Dermis microvascular lymphatic vessel endothelial cell (primary cell): ENCODE data around the gene F2RL3. TPM values are rescaled to one million over a fixed set of nuclear protein-coding genes. Genes with fewer than 3 reads are reported as not detected.
A peak's percentile ranks its signal among the peaks of the same experiment; 100 is the strongest.

Experiments used
- DNase-seq, 2 donors: peaks; one replicate each; pipeline versions ENCODE4 v3.0.0 to v3.0.0-alpha.2; 2010; ENCODE audit warnings: low read depth in 2 of 2
- total RNA-seq: library from RNA; depleted of rRNA; stranded (reverse); fragments of >200 nt; gene quantifications from 2 replicates; pipeline ENCODE4 v1.2.1, GENCODE V29; 2014

F2RL3 gene
- total RNA-seq = 2.6 and 13.9 TPM in 2 replicates

DNA sequence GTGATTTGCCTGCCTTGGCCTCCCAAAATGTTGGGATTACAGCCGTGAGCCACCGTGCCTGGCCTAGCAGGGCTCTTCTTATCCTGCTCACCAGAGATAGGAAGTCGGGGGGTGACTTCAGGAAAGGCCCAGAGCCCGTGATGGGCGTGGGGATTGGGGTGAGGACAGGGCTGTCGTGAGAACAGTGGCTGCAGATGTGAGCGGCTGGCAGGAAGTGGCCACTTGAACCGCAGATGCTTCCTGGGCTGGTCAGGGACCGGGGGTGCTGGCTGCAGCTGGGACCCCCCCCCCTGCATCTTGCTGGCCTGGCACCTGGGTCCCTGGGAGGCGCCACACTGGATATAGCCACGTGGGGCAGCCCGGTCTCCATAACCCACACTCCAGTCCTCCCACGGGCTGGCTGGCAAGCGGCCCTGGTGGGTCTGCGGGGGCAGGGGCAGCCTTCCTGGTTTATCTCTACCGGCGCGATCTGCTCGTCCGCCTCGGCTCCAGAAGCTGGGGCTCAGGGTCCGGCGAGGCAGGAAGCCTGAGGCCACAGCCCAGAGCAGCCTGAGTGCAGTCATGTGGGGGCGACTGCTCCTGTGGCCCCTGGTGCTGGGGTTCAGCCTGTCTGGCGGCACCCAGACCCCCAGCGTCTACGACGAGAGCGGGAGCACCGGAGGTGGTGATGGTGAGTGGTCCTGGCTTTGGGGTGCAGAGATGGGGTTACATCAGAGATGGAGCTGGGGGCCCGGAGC, at the start of gene F2RL3:
TSS of gene F2RL3 (plus strand) at position 371 of the 737 bp plus-strand sequence. CDS start at position 562, 191 bp downstream.
- peak; percentile 85 for DNase-seq

DNA sequence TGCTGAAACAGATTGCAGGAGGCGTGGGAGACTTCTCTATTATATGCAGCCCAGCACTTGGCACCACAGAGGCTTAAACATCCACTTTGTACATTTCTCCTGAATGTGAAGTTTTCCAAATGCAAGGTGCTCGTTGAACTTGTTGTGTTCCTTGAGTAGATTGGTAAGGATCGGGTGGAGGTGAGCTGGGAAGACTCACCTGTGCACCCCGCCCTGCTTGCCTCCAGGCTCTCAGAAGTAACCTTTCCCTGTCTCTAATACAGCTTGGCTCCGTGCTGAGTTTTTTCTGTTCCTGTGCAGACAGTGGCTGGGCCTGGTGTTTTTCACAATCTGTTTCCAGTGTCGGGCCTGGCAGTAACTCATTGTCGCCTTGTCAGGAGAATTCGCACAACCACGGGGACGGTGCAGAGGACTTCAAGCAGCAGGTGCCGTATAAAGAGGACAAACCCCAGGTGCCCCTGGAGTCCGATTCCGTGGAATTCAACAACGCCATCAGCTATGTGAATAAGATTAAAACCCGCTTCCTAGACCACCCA, 47.3 kb upstream of the F2RL3 start:
- DNase-seq = no peak

DNA sequence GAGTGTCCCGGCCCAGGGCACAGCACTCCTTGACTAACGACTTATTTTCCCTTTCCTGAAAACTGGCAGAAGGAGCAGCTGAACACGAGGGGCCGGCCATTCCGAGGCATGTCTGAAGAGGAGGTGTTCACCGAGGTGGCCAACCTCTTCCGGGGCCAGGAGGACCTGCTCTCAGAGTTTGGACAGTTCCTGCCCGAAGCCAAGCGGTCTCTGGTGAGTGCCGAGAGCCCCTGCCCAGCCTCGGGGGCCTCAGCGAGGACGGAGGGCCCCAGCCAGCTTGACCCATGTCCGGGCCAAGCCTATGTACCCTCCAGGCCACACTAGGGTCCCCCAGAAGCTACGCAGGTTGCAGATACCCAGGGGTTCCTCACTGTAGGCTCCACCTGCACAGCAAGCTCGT, 41.9 kb upstream of the F2RL3 start:
- DNase-seq = no peak

DNA sequence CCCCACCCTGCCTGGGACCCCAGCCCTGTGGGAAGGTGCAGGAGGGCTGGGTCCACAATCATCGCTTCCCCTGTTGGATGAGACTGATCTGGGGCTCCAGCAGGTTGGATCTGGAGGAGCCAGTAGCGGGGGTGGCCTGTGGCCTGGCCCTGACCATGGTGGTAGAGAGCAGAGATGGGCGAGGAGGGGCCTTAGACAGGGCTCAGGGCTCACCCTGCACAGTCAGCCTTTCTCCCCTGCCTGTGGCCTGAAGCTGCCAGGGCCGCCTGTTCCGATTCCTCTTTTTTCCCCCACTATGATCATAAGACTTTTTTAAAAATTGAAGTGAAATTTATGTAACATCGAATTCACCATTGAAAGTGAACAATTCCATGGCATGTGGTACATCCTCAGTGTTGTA, 41.4 kb upstream of the F2RL3 start:
- DNase-seq = no peak

DNA sequence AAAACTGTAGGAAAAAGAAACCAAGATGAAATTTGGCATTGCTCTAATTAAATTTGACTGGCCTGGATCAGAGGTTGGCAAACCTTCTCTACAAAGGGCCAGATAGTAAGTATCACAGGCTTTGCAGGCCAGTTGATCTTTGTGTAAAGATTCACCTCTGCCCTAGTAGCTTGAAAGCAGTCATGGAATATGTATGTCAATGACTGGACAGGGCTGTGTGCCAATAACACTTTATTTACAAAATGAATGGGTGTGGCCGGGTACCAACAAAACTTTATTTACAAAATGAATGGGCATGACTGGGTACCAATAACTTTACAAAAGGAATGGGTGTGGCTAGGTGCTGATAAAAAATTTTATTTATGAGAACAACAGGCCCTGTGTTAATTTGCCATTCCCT, 39.6 kb upstream of the F2RL3 start:
- DNase-seq = peak in 1 of 2 donors; percentile 13

DNA sequence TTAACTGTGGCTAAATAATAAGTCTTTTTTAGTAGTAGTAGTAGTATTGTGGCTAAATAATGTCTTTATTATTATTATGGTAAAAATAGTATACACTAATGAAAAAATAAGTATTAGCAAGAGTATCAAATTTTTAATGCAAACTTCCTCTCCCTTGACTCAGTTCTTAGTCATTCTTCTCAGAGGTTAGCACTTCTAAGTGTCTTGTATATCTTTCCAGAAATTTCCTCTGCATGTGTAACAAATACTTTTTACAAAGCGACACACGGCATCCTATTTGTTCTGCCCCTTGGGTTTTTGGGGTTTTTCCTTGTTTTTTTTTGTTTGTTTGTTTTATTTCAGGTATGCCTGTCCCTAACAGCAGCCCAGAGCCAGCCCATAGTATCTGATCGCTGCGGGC, 38.7 kb upstream of the F2RL3 start:
- DNase-seq = no peak

DNA sequence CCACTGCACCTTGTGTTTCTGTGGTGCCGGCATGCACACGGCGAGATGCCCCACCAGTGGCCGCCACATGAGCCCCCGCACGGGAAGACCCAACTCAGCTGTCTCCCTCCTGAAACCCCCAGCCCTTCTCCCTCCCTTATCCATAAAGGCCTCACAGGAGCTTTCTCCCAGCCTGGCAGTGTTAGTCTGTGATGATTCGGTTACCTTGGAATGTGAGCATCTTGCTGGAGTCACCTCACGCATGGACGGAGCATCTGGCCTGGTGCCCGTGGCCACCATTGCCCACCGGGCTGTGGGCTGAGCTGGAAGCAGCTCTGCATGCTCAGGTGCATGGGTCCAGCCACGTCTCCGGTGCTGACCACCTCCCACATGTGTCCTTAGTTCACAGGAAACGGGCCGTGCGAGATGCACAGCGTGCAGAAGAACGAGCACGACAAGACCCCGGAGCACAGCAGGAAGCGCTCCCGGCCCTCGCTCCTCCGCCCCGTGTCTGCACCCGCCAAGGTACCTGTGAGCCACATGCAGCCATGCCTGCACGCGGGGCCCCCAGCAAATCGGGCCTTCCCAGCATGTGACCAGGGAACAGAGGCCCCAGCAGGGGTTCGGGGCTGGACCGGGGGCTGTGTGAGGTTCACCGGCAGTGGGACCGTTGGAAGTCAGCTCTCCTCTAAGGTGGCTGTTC, 37.6 kb upstream of the F2RL3 start:
- no peak for DNase-seq

DNA sequence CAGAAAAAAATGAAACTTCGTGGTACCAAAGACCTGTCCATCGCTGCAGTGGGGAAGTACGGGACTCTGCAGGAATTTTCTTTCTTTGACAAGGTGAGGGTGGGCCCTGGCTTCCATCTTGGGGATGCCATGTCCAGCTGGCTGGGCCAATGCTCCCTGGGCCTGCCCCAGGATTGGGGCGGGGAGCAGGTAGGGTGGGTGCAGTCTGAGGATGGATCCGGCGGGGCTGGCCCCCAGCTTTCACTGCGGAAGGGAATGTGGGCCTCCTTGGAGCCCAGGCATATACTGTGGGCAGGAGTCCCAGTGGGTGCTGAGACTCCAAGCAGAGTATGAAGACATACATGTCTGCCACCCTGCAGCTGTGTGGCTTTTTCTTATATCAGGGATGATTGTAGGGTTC, 35.7 kb upstream of the F2RL3 start:
- DNase-seq = no peak

DNA sequence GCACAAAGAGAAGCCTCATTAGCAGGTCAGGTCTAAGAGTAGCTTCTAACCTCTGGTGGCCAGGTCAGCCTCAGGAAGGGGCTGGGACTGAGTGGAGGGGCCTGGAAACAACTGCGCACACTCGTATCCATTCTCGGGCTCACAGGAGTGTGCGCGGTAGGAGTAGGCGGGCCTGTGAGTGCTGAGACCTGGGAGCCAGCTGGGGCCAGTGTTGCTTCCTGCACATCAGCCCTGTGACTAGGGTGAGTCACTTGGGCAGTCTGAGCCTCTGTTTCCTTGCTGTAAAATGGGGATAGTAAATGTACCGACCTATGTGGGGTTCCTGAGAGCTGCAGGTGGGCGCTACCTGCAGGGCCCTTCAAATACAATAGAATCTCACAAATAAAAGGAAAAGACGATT, 32.7 kb upstream of the F2RL3 start:
- peak in 1 of 2 donors; percentile 53 for DNase-seq

DNA sequence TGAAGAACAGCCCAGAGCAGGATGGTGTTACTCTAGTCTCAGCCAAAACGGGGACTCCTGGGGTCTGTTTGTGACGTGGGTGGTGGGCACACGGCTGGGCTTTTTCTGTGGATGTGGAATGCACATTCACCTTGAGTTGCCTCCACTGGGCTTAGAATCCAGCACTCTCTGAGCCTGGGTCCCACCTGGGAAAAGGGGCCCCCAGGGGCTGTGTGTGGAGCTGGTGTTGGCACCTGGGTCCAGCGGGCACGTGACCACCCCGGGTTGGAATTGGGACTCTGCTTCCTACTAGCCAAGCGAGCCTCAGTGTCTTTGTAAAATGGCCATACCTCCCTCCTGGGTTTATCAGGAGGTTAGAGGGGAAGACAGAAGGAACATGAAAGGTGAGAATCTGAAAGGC, 29.2 kb upstream of the F2RL3 start:
- no peak for DNase-seq

DNA sequence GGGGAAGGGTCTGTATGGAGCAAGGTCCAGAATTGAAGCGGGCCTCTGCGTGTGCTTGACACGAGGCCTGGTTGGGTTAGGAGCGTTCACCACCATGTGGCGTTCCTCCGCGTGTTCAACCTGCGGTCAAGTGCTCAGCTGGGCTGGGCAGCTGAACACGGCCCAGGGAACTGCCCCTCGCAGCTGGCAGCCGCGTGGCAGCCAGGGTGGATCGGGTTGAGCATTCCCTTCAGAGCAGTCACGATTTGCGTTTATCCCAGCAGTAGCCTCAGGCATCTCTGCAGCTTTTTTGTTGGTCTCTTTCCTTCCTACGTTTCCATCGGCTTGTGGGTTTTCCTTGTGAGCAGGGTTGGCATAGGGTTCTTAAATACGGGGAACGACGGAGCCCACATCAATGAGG, 28.7 kb upstream of the F2RL3 start:
- no peak for DNase-seq

DNA sequence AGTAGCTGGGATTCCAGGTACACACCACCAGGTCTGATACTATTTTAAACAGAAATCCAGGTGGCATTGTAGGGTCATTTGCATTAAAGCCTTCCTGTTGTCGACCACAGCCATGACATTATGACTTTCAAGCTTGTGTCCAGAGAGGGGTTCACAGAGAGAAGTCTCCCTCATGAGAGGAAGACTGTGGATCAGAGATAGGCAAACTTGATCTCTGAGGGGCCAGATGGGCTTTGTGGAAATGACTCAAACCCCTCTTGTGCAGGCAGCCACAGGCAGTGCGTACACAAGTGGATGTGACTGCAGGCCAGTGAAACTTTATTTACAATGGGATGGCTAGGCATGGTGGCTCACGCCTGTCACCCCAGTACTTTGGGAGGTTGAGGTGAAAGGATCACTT, 27.8 kb upstream of the F2RL3 start:
- no peak for DNase-seq

DNA sequence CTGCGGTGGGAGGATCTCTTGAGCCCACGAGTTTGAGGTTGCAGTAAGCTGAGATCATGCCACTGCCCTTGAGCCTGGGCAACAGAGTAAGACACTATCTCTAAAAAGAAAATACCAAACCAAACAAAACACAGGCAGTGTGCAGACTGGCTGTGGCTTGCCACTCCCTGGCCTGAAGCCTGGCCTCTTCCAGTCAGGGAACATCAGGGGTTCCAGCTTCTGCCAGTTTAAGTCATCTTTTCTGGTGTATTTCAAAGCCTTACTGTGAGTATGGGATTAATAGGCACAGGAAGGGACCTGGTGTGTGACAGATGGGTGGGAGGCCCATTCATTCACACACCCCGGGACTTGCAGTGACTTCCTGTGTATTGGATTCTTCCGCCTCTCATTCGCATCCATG, 27.0 kb upstream of the F2RL3 start:
- no peak for DNase-seq

DNA sequence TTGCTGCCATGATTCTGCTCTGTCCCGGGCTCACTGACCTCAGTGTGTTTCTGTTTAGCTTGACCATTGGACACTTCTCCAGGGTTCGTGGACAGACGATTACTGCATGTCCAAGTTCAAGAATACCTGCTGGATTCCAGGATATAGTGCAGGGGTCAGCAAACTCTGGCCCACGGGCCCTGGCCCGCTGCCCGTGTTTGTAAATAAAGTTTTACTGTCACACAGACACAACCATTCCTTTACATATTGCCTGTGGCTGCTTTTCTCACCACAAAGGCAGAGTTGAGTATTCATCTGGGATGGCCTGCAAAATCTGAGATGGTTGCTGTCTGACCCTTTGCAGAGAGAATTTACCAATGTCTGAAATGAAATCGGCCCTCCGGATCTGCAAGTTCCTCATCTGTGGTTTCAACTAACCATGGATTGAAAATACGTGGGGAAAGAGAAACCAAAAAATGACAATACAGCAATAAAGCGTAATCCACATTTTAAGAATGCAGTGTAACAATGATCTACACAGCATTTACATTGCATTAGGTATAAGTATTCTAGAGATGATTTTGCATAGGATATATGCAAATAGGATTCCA, 25.9 kb upstream of the F2RL3 start:
- DNase-seq = no peak

DNA sequence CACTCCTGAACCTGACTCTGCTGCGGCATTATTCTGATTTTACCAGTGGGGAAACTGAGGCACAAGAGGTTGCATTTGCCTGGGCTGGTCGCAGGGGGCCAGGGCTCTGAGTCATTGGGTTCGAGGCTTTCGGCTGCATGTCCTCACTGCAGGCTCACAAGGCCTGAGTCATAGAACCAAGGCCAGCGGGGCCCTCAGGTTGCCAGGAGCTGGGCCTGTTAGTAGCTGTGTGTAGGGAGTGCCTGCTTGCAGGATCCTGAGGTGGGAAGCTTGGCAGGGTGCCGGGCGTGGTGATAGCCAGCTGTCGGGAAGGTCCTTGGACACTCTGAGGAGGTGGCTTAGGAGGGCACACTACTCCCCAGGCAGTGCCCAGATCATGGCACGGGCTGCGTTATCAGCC, 21.6 kb upstream of the F2RL3 start:
- no peak for DNase-seq

DNA sequence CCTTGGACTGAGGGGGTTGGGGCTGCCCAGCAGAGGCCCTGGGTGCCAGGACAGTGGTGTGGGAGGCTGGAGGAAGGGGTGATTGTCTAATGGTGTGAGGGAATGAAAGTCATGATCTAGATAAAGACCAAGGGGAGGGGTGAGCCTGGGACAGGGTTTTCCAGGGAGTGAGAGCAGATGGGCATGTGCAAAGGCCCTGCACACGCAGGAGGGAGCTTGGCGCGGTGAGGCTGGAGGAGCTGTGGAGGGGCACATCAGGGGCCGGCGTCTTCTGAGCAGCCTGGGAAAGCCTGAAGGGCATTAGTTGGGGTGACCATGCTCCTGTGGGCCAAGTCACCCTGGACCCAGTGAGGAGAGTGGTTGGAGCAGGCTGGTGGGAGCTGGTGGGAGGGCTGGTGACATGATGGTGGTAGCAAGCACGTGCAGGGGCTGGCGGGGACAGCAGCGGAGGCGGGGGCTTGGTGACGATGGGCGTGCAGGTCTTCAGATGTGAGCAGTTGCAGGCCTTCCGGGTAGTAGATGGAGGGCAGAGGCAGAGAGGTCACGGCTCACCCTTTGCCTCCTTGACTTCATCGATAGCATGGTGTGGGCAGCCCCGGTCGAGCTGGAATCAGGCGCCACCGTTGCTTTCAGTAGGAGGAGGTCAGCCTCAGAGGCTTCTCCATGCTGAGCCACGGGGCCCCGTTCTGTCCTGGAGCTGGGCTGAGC, 20.2 kb upstream of the F2RL3 start:
- no peak for DNase-seq

DNA sequence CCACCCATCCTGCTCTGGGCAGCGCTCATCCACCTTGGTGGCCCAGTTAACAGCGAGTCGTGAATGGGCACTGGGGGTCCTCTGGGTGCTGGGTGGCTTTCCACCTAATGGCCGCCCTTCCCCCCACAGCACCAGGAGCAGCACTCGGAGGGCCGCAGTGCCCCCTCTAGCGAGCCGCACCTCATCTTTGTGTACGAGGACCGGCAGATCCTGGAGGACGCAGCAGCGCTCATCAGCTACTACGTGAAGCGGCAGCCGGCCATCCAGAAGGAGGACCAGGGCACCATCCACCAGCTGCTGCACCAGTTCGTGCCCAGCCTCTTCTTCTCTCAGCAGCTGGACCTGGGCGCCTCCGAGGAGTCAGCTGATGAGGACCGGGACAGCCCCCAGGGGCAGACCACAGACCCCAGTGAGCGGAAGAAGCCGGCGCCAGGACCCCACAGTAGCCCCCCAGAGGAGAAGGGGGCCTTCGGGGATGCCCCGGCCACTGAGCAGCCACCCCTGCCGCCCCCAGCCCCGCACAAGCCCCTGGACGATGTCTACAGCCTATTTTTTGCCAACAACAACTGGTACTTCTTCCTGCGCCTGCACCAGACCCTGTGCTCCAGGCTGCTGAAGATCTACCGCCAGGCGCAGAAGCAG, 19.3 kb upstream of the F2RL3 start:
- no peak for DNase-seq

DNA sequence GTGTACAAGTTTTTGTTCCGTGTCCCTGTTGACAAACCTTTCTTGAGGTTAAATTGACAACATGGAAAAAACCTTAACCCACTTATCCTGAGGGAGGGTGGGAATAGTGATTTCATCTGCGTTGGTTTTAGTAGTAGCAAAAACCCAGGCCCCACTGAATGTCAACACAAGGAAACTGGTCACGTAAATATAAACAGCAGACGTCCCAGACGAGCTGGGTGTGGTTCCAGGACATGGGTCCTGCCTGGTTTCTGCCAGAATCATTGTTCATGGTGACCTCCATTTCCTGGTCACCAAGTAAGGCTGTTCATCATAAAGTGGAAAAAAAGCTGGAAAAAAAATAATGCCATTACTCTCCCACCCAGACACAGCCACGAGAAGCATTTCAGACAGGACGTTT, 16.9 kb upstream of the F2RL3 start:
- peak; percentile 87 to 95 for DNase-seq

DNA sequence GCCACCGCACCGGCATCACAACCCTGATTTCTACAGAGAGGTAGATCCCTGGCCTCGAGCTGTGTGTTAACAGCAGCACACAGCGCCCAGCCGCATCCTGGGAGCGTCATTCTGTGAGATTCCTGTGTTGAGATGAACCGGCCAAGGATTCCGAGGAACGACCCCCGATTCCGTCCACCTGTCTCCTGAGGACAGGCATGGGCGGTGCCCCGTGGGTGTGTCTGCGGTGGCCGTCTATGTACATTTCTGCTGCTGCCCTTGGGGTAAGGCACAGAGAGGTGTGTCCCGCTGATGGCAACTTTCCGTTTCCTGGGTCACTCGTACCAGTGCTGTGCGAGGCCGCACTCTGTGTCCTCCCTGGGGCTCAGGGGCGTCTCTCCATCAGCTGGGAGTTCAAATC, 16.1 kb upstream of the F2RL3 start:
- DNase-seq = no peak

DNA sequence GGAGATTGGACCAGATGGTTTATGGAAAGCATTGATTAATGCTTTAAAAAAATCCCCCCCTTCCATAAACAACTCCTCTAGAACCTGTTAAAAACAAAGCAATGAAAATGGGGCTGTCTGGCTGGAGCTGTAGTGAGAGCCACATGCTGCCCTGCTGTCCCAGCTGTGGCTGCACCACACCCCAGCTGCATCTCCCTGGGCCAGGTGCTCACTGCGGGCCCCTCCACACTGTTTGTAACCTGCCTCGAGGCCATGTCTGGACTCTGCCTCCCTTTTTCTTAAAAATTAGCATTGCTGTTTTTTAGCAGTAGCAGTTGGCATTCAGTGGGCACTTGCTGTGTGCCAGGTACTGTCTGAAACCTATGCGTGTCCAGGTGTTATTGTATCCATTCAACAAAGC, 15.2 kb upstream of the F2RL3 start:
- DNase-seq = no peak

DNA sequence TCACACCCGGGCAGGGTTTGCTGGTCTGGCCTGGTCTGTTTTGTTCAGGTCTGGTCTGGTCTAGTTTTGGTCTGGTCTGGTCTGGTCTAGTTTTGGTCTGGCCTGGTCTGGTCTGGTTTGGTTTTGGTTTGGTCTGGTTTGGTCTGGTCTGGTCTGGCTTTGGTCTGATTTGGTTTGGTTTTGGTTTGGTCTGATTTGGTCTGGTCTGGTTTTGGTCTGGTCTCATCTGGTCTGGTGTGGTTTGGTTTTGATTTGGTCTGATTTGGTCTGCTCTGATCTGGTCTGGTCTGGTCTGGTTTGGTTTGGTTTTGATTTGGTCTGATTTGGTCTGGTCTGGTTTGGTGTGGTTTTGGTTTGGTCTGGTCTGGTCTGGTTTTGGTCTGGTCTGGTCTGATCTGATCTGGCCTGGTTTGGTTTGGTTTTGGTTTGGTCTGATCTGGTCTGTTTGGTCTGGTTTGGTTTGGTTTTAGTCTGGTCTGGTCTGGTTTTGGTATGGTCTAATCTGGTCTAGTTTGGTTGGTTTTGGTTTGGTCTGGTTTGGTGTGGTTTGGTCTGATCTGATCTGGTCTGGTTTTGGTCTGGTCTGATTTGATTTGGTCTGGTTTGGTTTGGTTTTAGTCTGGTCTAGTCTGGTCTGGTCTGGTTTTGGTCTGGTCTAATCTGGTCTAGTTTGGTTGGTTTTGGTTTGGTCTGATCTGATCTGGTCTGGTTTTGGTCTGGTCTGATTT, 14.4 kb upstream of the F2RL3 start:
- no peak for DNase-seq
